Ishikawa (cell line): ENCODE measurements around the gene TNK2.

Source experiments
- CEBPB ChIP-seq: IDR thresholded peaks from 2 replicates; pipeline ENCODE4 v1.6.1; 2012
- CREB1 ChIP-seq: IDR thresholded peaks from 2 replicates; pipeline ENCODE4 v1.6.1; 2012; ENCODE audit warnings: low read depth
- EGR1 ChIP-seq: IDR thresholded peaks from 2 replicates; pipeline ENCODE4 v1.6.1; 2012
- EP300 ChIP-seq: IDR thresholded peaks from 2 replicates; pipeline ENCODE4 v1.6.1; 2012; ENCODE audit warnings: borderline replicate concordance
- FOXM1 ChIP-seq: IDR thresholded peaks from 2 replicates; pipeline ENCODE4 v1.6.1; 2012; ENCODE audit warnings: low read depth, borderline replicate concordance
- NFIC ChIP-seq: IDR thresholded peaks from 2 replicates; pipeline ENCODE4 v1.6.1; 2012
- RAD21 ChIP-seq: IDR thresholded peaks from 2 replicates; pipeline ENCODE4 v1.6.1; 2012; ENCODE audit warnings: low read depth
- REST ChIP-seq: IDR thresholded peaks from 2 replicates; pipeline ENCODE4 v1.6.1; 2012; ENCODE audit warnings: low read depth, mild to moderate bottlenecking
- TAF1 ChIP-seq: IDR thresholded peaks from 2 replicates; pipeline ENCODE4 v1.6.1; 2012; ENCODE audit warnings: low read depth, mild to moderate bottlenecking
- TCF12 ChIP-seq: IDR thresholded peaks from 2 replicates; pipeline ENCODE4 v1.6.1; 2012; ENCODE audit warnings: low read depth
- TEAD4 ChIP-seq: IDR thresholded peaks from 2 replicates; pipeline ENCODE4 v1.6.1; 2012
- USF1 ChIP-seq: IDR thresholded peaks from 2 replicates; pipeline ENCODE4 v1.6.1; 2012
- YY1 ChIP-seq: IDR thresholded peaks from 2 replicates; pipeline ENCODE4 v1.6.1; 2012; ENCODE audit warnings: low read depth
- ZBTB7A ChIP-seq: IDR thresholded peaks from 2 replicates; pipeline ENCODE4 v1.6.1; 2012; ENCODE audit warnings: low read depth
- TF ChIP-seq, protein P1 (sequence below): IDR thresholded peaks from 2 replicates; pipeline ENCODE4 v1.6.1; 2012

The TNK2 gene

GRCh38 chr3:195882002-195882441 lies 26.3 kb downstream of the TNK2 start:
- TF ChIP-seq TCF12 (no peak), RAD21 (no peak), EGR1 (no peak), USF1 (no peak)

DNA sequence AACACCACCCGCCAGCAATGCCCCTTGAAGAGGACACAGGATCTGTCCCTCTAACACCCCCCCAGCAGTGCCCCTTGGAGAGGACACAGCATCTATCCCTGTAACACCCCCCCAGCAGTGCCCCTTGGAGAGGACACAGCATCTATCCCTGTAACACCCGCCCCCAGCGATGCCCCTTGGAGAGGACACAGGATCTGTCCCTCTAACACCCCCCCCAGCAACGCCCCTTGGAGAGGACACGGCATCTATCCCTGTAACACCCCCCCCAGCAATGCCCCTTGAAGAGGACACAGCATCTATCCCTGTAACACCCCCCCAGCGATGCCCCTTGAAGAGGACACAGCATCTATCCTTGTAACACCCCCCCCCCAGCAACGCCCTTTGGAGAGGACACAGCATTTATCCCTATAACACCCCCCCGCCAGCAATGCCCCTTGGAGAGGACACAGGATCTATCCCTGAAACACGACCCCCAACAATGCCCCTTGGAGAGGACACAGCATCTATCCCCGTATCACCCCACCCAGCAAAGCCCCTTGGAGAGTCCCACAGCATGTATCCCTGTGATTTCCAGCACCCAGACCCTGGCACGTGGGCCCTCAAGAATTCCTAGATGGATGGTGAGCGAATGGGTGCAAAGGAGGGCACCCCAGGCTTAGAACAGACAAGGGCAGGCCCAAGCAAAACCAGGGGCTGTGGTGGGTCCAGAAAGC lies 26.9 kb downstream of the TNK2 start:
- TF ChIP-seq CEBPB: no peak
- TF ChIP-seq CREB1: no peak
- TF ChIP-seq USF1: no peak
- TF ChIP-seq EP300: no peak
- TF ChIP-seq TCF12: no peak
- no peak for TF ChIP-seq TEAD4
- no peak for TF ChIP-seq ZBTB7A
- no peak for TF ChIP-seq FOXM1
- no peak for TF ChIP-seq REST

- no peak for TF ChIP-seq USF1
- TF ChIP-seq YY1: no peak
- no peak for TF ChIP-seq FOXM1
- no peak for TF ChIP-seq TCF12
- TF ChIP-seq TEAD4: no peak
- no peak for TF ChIP-seq RAD21
- TF ChIP-seq CREB1: no peak
- TF ChIP-seq EGR1: no peak
These were observed 28.3 kb downstream of the TNK2 start for GRCh38 chr3:195880037-195880431.

GRCh38 chr3:195879416-195880036 lies 28.8 kb downstream of the TNK2 start:
- TF ChIP-seq RAD21: no peak
- no peak for TF ChIP-seq TCF12
- TF ChIP-seq EP300: no peak
- no peak for TF ChIP-seq YY1
- no peak for TF ChIP-seq CREB1
- TF ChIP-seq EGR1: no peak

DNA sequence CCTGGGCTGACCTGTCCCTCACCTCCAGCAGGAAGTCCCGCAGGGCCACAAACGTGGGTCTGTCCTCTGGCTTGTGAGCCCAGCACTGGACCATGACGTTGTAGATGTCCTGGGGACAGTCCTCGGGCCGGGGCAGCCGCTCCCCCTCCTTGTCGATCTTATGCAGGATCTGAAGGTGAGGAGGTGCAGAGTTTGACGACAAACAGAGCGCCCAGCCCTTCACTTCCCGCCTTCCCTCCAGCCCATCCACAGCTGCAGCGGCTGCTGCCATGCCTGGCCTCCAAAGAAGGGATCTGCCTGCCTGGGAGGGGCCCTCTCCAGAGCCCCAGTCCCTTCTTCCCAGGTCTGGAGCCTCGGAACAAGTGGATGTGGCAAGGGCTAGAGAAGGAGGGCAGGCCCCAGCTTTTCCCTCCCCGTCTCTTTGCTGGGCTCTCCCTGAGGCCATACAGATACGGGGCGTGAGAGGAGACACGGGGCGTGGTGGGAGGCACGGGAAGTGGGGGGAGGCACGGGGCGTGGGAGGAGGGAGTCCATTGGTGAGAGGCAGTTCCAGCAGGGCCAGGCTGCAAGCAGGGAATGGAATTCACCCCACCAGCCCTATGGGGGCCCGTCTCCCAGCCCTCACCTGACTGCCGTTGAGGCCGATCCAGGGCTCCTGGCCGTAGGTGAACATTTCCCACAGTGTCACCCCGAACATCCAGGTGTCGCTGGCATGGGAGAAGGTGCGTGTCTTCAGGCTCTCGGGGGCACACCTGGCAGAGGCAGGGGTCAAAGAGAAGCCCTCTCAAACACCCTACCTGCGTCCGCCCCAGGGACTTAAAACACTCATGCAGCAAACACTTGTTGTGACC lies 29.7 kb downstream of the TNK2 start:
- TF ChIP-seq TCF12: no peak
- no peak for TF ChIP-seq EP300
- no peak for TF ChIP-seq NFIC
- no peak for TF ChIP-seq TEAD4
- no peak for TF ChIP-seq CREB1
- no peak for TF ChIP-seq REST
- no peak for TF ChIP-seq RAD21
- no peak for TF ChIP-seq USF1
- no peak for TF ChIP-seq TAF1
- TF ChIP-seq FOXM1: no peak
- TF ChIP-seq CEBPB: no peak
- no peak for TF ChIP-seq YY1
- TF ChIP-seq ZBTB7A: no peak
- no peak for TF ChIP-seq EGR1
- TF ChIP-seq, protein P1, sequence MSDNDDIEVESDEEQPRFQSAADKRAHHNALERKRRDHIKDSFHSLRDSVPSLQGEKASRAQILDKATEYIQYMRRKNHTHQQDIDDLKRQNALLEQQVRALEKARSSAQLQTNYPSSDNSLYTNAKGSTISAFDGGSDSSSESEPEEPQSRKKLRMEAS: no peak
